ENCODE measurements around the gene ATXN7L1. TPM values are rescaled to one million over a fixed set of nuclear protein-coding genes. Genes with fewer than 3 reads are reported as not detected.
A peak's percentile ranks its signal among the peaks of the same experiment; 100 is the strongest.

The ATXN7L1 gene
- total RNA-seq, 1 donor from 2014 or later, result 7.6 TPM

DNA sequence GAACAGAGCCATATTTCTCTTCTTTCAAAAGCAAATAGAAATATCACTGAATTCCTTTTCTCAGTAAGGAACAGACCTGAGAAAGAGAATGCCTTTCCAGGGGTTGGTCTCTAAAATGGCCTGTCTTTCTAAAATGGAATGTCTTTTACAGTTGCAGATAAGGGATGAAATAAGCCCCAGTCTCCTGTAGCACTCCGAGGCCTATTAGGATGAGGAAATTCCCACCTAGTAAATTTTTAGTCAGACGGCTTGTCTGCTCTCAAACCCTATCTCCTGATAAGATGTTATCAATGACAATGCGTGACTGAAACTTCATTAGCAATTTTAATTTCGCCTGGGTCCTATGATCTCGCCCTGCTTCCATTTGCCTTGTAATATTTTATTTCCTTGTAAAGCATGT, 292.2 kb downstream of the ATXN7L1 start:
- DNase-seq (ENCODE audit: low read depth), result no peak

DNA sequence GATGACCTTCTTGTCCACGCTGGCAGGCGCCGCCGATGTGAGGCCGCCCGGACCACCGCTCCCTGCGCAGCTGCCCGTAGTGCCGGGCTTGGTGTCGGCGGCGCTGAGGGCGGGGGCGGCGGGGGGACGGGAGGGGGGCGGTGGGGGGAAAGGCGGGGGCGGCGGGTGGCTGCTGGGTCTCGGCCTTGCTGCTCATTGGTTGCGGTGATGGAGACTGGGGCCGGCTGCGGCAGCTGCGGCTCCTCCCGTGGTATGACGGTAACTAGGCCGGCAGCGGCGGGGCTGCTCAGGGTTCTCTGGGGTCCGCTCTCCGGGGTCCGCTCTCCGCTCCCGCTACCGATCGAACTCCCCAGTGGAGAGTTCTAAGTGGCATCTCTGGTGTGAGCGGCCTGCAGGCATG, 293.3 kb downstream of the ATXN7L1 start:
- no peak for DNase-seq (ENCODE audit: low read depth)

DNA sequence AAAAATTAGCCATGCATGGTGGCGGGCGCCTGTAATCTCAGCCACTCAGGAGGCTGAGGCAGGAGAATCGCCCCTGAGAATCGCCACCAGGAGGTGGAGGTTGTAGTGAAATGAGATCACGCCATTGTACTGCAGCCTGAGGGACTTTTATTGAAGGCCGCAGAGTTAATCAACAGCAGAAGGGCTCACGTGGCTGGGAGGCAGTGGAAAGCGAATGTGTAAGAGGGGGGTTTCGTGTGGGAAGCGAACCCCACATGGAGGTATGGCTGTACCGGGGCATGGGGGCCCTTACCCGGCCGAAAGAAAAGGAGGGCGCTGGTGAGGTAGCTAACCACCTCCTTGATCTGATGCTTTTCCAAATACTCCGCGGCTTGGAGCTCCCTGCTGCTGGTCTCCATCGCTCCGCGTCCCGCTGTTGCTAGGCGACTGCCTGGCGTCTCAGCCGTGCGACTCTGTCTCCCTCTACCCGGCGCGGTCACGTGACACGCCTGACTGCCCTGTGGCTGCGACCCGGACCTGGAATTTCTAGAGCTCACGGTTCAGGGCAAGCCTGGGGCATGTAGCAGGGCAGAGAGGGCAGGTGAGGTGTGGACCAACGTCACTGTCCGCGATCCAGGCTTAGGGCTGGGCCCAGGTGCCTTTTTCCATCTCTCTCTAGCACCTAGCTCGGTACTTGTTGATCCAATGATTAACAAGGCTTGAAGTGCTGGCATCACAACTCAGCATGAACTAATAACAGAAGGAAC, 295.2 kb downstream of the ATXN7L1 start, which contains the start of gene EFCAB10:
TSS of gene EFCAB10 (minus strand) at position 428 of the 746 bp plus-strand sequence. CDS start at position 398, 30 bp downstream.
- DNase-seq (ENCODE audit: low read depth), result peak; percentile 86

DNA sequence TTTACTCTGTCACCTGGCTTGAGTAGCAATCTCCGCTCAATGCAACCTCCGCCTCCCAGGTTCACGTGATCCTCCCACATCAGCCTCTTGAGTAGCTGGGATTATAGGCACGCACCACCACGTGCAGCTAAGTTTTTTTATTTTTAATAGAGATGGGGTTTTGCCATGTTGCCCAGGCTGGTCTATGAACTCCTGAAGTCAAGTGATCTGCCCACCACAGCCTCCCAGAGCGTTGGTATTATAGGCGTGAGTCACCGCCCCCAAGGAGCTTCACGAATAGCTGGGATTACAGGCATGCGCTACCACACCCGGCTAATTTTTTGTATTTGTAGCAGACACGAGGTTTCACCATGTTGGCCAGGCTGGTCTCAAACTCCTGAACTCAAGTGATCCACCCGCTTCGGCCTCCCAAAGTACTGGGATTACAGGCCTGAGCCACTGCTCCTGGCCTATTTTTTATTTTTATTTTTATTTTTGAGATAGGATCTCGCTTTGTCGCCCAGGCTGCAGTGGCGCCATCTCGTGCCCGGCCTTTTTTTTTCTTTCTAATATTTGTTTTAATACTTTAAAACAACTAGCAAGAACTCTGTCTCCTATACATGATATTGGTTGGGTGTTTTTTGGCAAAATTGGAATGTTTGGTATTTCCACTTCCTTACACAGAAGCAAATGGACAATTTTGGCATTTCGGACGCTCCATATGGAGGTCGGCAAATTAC, 296.2 kb downstream of the ATXN7L1 start:
- DNase-seq (ENCODE audit: low read depth), result no peak

DNA sequence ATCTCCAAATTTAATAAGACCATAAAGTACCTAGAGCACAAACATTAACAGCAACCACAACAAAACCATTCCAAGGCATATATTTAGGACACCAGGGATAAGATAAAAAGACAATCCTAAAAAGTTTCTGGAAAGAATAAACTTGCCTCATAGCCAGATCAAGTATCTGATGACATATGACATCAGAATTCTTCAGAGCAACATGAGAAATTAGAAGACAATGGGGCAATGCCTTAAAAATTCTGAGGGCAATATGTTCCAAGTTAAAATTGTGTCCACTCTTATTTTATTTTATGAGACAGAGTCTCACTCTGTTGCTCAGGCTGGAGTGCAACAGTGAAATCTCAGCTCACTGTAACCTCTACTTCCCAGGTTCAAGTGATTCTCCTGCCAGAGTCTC, 297.9 kb downstream of the ATXN7L1 start:
- no peak for DNase-seq (ENCODE audit: low read depth)

DNA sequence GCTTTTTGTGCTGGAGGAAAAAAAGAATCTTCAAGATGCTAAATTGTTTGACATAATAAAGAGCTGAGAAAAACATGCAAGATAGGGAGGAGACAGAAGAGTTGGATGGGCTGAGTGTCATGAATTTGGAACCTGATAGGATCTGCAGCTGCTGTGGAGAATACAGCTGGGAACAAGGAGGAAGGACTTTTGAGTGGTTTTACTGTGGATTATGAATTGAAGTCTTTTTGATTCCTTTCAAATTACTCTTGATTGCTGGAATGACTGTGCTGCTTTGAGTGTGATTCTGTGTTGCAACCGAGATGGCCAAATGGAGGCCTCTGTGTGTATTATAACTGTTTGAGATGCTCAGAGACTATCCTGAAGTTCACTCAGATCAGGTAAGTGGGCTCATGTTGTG, 299.1 kb downstream of the ATXN7L1 start:
- DNase-seq (ENCODE audit: low read depth), result no peak

DNA sequence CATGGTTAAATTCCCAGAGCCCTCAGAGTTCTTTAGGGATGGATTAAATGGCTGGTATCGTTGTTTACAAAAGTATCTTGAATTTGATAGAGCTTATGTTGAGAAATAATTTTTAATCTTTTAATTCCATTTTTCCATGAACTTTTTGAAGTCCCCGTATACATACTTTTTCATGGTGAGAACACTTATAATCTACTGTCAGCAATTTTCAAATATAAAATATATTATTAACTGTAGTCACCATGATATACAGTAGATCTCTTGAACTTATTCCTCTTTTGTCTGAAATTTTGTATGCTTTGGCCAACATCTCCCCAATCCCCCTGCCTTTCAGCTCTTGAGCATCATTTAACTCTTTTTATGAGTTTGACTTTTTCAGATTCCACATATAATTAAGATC, 304.5 kb downstream of the ATXN7L1 start:
- DNase-seq (ENCODE audit: low read depth), result no peak

DNA sequence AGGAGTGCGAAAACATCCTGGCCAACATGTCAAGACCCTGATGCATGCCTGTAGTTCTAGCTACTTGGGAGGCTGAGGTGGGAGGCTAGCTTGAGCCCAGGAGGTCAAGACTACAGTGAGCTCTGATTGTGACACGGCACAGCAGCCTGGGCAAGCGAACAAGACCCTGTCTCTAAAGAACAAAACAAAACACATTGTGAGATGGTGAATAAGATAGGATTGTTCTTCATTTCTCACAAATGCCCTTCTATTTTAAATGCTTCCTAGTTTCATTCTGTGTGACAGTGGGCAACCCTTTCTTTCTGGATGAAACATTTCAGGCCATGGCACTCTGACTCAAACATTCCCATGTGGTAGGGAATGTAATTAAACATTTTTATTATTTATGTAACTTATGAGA, 308.6 kb downstream of the ATXN7L1 start:
- DNase-seq (ENCODE audit: low read depth), result no peak

DNA sequence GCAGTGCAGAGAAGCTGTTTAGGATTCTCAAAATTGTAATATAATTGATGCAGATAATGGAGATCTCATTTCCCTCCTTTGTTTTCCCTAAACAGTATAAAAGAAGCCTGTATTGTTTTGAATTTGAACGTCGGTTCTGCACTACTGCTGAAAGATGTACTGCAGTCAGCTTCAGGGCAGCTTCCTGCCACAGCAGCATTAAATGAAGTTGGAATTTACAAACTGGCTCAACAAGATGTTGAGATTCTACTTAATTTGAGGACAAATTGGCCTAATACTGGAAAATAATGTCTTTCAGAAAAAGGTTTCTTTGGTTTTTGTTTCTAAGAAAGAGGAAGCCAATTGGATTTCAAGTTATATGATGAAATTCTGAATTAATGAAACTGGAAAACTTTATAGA, 309.4 kb downstream of the ATXN7L1 start:
- no peak for DNase-seq (ENCODE audit: low read depth)

DNA sequence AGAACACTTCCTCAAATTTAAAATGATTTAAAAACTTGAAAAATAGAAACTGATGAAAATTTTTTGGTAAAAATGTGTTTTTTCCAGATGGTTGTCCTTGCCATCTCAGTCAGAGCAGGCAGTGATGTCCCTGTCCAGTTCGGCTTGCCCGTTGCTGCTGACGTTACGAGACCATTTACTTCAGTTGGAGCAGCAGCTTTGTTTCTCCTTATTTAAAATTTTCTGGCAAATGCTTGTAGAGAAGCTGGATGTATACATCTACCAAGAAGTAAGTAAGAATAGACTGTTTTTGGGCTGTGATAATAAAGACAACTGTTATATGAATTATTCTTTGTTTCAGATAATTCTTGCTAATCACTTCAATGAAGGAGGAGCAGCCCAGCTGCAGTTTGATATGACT, 311.2 kb downstream of the ATXN7L1 start:
- no peak for DNase-seq (ENCODE audit: low read depth)

DNA sequence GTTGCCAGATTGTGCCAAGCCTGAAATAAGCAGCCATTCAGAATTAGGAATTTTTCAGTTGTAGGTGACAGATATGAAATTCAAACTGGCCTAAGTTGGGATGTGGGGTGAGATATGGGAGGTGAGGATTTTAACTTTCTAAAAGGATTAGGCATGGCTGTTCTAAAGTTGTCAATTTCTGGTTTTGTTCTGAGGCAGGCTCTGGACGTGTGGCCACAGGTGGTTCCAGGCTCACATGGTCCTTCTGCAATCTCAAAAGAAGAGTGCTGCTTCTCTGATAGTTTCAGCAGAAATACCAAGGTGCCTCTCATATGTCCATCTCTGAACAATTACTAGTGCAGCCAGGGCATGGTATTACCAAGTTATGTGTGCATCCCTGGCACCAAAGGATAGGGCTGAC, 316.5 kb downstream of the ATXN7L1 start:
- no peak for DNase-seq (ENCODE audit: low read depth)

Other genes starting within 250 kb of the ATXN7L1 start
- gene CDHR3, start 86.7 kb upstream of the ATXN7L1 start, total RNA-seq, result 0.17 and 2.0 TPM in 2 replicates
- gene SYPL1, start 235.7 kb upstream of the ATXN7L1 start, total RNA-seq, result 91.2 and 162 TPM in 2 replicates

Measured in renal cortical epithelial cell (primary cell).